Activated naive CD4-positive, alpha-beta T cell treated with anti-CD3 and anti-CD28 coated beads for 36 hours (primary cell): ENCODE measurements around the gene OXA1L. TPM values are rescaled to one million over a fixed set of nuclear protein-coding genes. Genes with fewer than 3 reads are reported as not detected.
A peak's percentile ranks its signal among the peaks of the same experiment; 100 is the strongest.
"Not testable (repeated sequence)": the region's sequence is repeated elsewhere in the genome, so short reads cannot be mapped to it uniquely, and the experiment has no call there.

Source experiments
- CTCF ChIA-PET: fragments of 350-600 bp; sonication (Branson Sonifier 250); formaldehyde crosslinking; loops from one replicate; lab custom pipeline; 2021; ENCODE audit warnings: antibody characterized with exemption; lab: Charles Lee
- DNase-seq: peaks from one replicate; pipeline ENCODE4 v3.0.0-alpha.2; 2020
- H3K27ac Mint-ChIP-seq: one replicate; pipeline ENCODE4 v1.8.0; 2021; ENCODE audit warnings: mild to moderate bottlenecking, mixed read lengths
- H3K27me3 Mint-ChIP-seq: one replicate; pipeline ENCODE4 v1.8.0; 2021; ENCODE audit warnings: low read depth, mixed read lengths
- H3K36me3 Mint-ChIP-seq: one replicate; pipeline ENCODE4 v1.8.0; 2021; ENCODE audit warnings: low read depth, mixed read lengths
- H3K4me1 Mint-ChIP-seq: one replicate; pipeline ENCODE4 v1.8.0; 2021; ENCODE audit warnings: low read depth, mixed read lengths
- H3K4me3 Mint-ChIP-seq: one replicate; pipeline ENCODE4 v1.8.0; 2021; ENCODE audit warnings: mild to moderate bottlenecking, moderate library complexity, mixed read lengths
- H3K9me3 Mint-ChIP-seq: one replicate; pipeline ENCODE4 v1.8.0; 2021; ENCODE audit warnings: mixed read lengths
- intact Hi-C: fragments of 100-400 bp; cut with micrococcal nuclease; formaldehyde crosslinking; loops from one replicate; pipeline ENCODE4 v1.15.1; 2023
- total RNA-seq, 2 experiments: library from RNA; stranded (reverse); gene quantifications; one replicate each; pipeline ENCODE4 v1.2.3, GENCODE V29; 2021

OXA1L gene
- total RNA-seq, 2 experiments from 2014 or later, result 149 to 152 TPM

DNA sequence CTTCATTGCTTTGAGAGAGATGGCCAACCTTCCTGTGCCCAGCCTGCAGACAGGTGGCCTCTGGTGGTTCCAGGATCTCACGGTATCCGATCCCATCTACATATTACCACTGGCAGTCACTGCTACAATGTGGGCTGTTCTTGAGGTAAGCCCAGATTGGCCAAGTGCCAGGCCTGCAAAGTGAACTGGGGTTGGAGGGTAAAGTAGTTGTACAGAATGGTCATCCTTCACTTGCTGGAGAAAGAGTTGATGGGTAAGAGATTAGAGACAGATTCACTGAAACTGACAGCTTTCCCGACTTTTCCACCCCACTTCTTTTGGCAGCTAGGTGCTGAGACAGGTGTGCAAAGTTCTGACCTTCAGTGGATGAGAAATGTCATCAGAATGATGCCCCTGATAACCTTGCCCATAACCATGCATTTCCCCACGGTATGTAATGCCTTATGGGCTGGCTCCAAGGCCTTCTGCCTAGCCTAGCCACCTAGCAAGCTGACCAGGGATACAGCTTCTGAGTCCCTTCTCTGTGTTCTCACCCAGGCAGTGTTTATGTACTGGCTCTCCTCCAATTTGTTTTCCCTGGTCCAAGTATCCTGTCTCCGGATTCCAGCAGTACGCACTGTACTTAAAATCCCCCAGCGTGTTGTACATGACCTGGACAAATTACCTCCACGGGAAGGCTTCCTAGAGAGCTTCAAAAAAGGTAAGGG lies 4.1 kb downstream of the OXA1L start:
- CTCF ChIA-PET, result interaction anchor here (0.5 kb wide), 1 partner anchor 852 kb away, joined by 3 read pairs; no protein-coding TSS in a partner anchor
- peaks cover 25% of the 10 kb centered on the region for H3K4me1 Mint-ChIP-seq
- H3K36me3 Mint-ChIP-seq, result peaks cover 62% of the 10 kb centered on the region

DNA sequence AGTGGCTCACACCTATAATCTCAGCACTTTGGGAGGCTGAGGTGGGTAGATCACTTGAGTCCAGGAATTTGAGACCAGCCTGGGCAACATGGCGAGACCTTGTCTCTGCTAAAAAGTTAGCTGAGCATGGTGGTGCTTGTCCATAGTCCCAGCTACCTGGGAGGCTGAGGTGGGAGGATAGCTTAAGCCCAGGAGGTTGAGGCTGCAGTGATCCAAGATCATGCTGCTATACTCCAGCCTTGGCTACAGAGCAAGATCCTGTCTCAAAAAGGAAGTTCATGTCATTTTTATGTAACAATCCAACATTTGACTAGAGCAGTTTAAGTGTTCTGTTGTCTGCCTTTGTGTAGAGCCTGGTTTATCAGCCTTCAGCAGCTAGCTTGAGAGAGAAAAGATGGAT lies 6.2 kb downstream of the OXA1L start:
- H3K36me3 Mint-ChIP-seq, result peaks cover 54% of the 10 kb centered on the region
- H3K27me3 Mint-ChIP-seq, result no peaks in the 10 kb centered on the region
- DNase-seq, result no peak
- CTCF ChIA-PET, result interaction anchor here (1.3 kb wide), 1 partner anchor 296 kb away, joined by 5 read pairs; no protein-coding TSS in a partner anchor
- no peak overlapping the region for H3K4me3 Mint-ChIP-seq
- no peaks in the 10 kb centered on the region for H3K9me3 Mint-ChIP-seq
- intact Hi-C loops, result no loop called here
- H3K27ac Mint-ChIP-seq, result no peak overlapping the region
- H3K4me1 Mint-ChIP-seq, result peaks cover 14% of the 10 kb centered on the region

More for the DNA sequence above, 4.1 kb downstream of the OXA1L start:
- H3K4me3 Mint-ChIP-seq, result no peak overlapping the region
- no peak overlapping the region for H3K27ac Mint-ChIP-seq
- intact Hi-C loops, result no loop called here
- DNase-seq, result no peak
- no peaks in the 10 kb centered on the region for H3K9me3 Mint-ChIP-seq
- no peaks in the 10 kb centered on the region for H3K27me3 Mint-ChIP-seq

DNA sequence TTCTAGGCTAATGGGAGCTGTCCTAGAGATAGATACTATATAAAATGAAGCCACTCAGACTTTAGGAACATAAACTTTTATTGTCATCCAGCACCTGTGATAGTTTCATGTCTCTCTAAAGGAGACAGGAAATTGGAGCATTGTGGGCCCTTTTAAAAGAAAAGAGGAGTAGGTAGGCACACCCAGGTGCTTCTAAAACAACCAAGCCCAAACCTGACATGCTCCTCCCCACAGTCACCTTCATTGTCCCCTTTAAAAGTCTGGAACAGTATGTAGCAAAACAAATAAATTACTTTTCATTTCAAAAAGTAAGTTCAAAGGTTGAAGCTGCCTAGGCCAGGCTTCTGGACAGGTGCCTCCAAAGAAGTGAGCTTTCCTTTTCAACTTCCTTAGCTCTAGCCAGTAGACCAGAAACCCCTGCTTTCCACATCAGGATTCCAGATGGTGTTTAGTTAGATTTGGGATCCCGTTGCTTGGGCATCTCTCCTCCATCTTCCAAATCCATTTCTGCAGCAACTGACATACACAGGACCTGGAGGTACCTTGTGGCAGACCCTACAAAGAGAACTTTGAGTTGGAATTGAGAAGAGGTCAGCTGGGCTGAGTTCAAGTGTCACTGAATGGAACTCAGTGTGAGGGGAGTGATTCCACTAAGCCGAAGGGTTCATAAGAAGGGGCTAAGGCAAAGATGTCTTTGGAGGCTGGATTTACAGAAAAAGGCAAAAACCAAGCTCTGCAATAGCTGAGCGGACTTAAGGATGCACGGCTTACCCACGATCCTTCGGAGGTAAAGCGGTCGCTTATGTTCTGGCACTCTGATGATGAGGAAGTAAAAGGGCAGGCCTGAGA lies 6.9 kb downstream of the OXA1L start:
- Mint-ChIP-seq H3K27ac (peak overlapping the region; percentile 18), H3K36me3 (peaks cover 49% of the 10 kb centered on the region), H3K4me3 (no peak overlapping the region), H3K4me1 (peaks cover 8% of the 10 kb centered on the region), H3K9me3 (no peaks in the 10 kb centered on the region), H3K27me3 (no peaks in the 10 kb centered on the region)
- intact Hi-C loops, result no loop called here
- CTCF ChIA-PET, result interaction anchor here (0.7 to 1.4 kb wide), 5 partner anchors 10 to 295 kb away, joined by 3 to 5 read pairs (median 3); no protein-coding TSS in a partner anchor
- DNase-seq, result no peak

DNA sequence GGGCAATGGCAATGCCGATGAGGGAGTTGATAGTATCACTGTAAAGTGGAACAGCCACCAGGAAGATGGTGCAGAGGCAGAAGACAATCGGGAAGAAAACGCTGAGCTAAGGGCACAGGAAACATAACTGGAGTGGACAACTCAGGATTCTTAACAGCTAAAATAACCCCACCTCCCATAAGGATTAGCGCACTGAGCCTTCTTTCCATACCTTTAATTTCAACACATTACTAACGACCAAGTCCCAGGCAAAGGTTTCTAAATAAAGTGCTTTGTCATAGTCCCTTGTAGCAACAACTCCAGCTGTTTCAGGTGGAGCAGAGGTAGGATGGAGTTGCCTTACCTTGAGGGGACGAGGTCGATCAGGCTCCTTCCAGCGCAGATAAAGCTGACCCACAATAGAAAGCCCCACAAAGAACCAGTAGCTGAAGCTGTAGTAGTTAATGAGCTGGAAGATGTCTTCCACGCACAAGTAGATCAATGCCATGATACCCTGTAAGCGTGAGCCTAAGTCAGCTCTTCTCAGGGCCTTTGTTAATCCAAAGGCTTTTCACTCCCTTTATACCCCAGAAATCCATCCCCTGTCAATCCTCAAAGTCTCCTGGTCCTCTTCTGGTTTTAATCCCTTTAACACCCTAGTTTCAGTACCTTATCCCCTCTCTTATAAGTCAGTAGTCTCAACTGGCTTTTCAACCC lies 7.7 kb downstream of the OXA1L start:
- no peaks in the 10 kb centered on the region for H3K9me3 Mint-ChIP-seq
- H3K27ac Mint-ChIP-seq, result peak overlapping the region; percentile 18
- peaks cover 3% of the 10 kb centered on the region for H3K4me1 Mint-ChIP-seq
- no peak overlapping the region for H3K4me3 Mint-ChIP-seq
- peaks cover 44% of the 10 kb centered on the region for H3K36me3 Mint-ChIP-seq
- CTCF ChIA-PET, result interaction anchor here (0.7 to 1.4 kb wide), 5 partner anchors 9 to 204 kb away, joined by 3 to 4 read pairs (median 3); no protein-coding TSS in a partner anchor
- intact Hi-C loops, result no loop called here
- DNase-seq, result no peak
- H3K27me3 Mint-ChIP-seq, result no peaks in the 10 kb centered on the region

DNA sequence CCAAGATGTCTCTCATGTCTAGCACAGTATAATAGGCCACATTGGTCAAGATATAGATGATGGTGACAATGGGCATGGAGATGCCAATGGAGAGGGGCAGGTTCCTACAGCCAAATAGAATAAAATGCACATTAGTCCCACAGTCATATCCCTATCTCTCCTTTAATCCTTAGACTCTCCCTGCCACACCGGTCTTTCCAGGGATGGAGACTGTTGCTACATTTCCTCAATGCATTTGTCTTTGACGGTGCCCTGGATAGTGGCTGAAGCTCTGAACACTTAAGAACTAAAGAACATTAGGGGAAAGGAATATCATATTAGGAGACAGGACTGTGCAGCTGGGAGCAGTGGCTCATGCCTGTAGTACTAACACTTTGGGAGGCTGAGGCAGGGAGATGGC lies 9.7 kb downstream of the OXA1L start:
- CTCF ChIA-PET, result no interaction called here
- Mint-ChIP-seq H3K4me1 (no peaks in the 10 kb centered on the region), H3K27ac (no peak overlapping the region), H3K4me3 (no peak overlapping the region), H3K27me3 (no peaks in the 10 kb centered on the region), H3K9me3 (no peaks in the 10 kb centered on the region), H3K36me3 (peaks cover 24% of the 10 kb centered on the region)
- intact Hi-C loops, result no loop called here
- DNase-seq, result no peak

DNA sequence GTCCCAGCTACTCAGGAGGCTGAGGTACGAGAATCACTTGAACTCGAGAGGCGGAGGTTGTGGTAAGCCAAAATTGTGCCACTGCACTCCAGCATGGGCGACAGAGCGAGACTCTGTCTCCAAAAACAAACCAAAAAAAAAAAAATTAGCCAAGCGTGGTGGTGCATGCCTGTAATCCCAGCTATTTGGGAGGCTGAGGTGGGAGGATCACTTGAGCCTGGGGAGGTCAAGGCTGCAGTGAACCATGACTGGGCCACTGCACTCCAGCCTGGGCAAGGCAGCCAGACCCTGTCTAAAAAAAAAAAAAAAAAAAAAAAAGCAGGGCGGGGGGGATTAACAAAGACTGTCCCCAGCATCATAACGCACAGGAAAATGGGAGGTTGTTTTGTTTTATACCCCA lies 10.4 kb downstream of the OXA1L start:
- H3K27me3 Mint-ChIP-seq, DNase-seq, H3K4me3 Mint-ChIP-seq, intact Hi-C loops, H3K27ac Mint-ChIP-seq, H3K9me3 Mint-ChIP-seq, H3K4me1 Mint-ChIP-seq: not testable (repeated sequence)
- H3K36me3 Mint-ChIP-seq, result peaks cover 17% of the 10 kb centered on the region
- CTCF ChIA-PET, result interaction anchor here (0.7 kb wide), 1 partner anchor 1142 kb away, joined by 3 read pairs; no protein-coding TSS in a partner anchor

DNA sequence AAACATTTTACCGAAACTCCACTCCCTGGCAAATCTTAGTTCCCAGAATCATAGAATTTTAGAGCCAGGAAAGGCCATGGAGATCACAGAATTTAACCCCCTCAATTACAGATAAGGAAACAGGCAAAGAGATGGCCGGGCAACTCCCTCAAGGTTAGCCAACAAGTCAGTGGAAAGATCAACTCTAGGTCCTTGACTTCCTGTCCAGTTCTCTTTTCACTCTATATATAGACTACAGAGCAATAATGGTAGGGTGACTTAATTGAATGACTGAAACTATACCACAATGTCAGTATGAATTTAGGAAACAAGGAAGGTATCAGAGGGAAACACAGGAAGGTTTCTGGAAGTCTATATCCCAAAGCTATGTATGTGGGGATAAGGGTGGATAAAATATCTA lies 11.6 kb downstream of the OXA1L start:
- no peak overlapping the region for H3K27ac Mint-ChIP-seq
- peaks cover 10% of the 10 kb centered on the region for H3K36me3 Mint-ChIP-seq
- H3K4me3 Mint-ChIP-seq, result no peak overlapping the region
- H3K27me3 Mint-ChIP-seq, result no peaks in the 10 kb centered on the region
- CTCF ChIA-PET, result interaction anchor here (0.7 kb wide), 1 partner anchor 377 kb away, joined by 3 read pairs; no protein-coding TSS in a partner anchor
- no peak for DNase-seq
- intact Hi-C loops, result no loop called here
- no peaks in the 10 kb centered on the region for H3K4me1 Mint-ChIP-seq
- H3K9me3 Mint-ChIP-seq, result no peaks in the 10 kb centered on the region

DNA sequence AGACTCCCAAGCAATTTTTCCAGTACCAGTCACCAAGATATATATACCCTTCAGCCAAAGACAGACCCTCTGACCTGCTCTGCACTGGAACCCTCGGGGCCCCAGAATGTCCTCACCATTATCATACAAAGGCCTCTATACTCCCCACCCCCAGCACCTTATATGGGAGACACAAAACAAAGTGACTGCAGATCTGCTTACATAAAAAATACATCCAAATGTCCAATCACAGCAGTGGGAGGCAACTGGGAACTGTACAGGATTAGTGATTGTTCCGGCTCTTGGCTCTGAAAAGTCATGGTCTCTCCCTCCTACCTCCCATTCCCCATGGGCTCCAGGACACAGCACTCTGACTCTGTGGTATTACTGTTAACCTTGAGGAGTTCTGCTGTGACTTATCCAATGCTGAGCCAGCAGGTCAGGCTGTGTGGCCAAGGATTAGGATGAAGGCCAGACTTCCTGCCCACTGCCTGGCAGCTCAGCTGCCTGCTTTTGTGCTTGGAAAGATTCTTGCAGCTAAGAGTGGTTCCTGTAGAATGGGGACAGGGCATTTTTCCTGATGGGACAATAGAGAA lies 13.7 kb downstream of the OXA1L start:
- intact Hi-C loops, result no loop called here
- Mint-ChIP-seq H3K27ac (no peak overlapping the region), H3K9me3 (no peaks in the 10 kb centered on the region), H3K36me3 (no peaks in the 10 kb centered on the region), H3K27me3 (no peaks in the 10 kb centered on the region), H3K4me3 (no peak overlapping the region), H3K4me1 (no peaks in the 10 kb centered on the region)
- CTCF ChIA-PET, result no interaction called here
- no peak for DNase-seq

DNA sequence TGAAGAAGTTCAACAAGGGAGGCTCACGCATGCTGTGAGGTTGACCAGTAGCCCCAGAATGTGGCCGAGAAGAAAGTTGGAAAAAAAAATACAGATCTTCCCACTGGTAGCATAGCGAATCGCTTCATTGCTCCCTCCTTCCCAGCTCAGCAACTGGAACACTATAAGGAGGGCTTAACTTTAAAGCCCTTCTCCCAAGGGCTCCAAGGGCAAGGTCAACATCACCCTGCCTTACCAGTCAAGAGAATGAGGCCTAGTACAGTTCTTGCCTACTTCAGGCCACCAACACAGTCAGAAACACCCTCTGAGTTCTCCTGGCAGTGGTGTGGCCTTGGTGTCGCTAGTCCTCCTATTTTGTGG lies 14.4 kb downstream of the OXA1L start:
- Mint-ChIP-seq H3K4me3 (no peak overlapping the region), H3K27me3 (no peaks in the 10 kb centered on the region), H3K9me3 (no peaks in the 10 kb centered on the region), H3K36me3 (no peaks in the 10 kb centered on the region), H3K27ac (no peak overlapping the region), H3K4me1 (no peaks in the 10 kb centered on the region)
- no peak for DNase-seq
- CTCF ChIA-PET, result no interaction called here
- intact Hi-C loops, result no loop called here

DNA sequence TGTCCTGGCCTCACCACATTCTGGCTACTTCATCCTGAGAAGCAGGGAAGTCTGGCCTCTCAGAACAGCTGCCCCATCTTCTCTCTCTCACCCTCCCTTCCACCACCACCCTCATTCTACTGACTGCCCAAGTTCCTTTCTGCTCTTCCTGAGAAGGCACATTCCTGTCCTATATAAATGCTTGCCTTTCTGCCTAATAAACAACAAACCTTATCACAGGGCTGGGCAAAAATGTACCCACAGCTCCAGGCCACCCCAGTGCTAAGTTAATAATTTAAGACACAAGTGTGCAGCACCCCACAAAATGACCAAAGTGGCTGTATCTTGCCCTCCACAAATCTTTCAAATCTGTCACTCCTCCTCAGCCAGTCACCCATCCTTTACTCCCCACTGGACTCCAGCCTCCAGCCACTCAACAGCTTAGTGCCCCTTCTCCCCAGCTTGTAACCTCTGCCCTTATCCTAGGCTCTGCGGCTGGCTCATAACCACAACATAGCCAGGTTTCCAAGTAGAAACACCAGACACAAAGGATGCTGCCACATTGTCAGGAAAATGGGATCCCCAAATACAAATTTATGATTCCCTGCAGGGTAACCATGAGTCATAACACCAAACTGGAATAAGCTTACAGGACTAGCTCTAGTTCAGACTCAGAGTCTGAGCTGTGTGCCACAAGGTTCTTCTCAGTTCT lies 15.0 kb downstream of the OXA1L start:
- H3K27me3 Mint-ChIP-seq, result no peaks in the 10 kb centered on the region
- H3K9me3 Mint-ChIP-seq, result no peaks in the 10 kb centered on the region
- no peaks in the 10 kb centered on the region for H3K4me1 Mint-ChIP-seq
- CTCF ChIA-PET, result no interaction called here
- H3K36me3 Mint-ChIP-seq, result no peaks in the 10 kb centered on the region
- no peak overlapping the region for H3K4me3 Mint-ChIP-seq
- intact Hi-C loops, result no loop called here
- H3K27ac Mint-ChIP-seq, result no peak overlapping the region
- no peak for DNase-seq

DNA sequence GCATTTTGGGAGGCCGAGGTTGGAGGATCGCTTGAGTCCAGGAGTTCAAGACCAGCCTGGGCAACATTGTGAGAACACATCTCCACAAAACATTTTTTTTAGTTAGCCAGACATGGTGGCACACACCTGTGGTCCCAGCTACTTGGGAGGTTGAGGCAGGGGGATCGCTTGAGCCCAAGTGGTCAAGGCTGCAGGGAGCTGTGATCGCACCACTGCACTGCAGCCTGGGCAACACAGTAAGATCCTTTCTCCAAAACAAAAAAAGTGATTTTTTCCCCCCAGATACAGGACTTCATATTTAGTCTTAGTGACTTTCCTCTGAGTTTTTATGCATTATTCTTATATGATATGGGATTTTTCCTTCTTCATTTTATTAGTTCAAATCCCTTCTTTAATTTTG lies 20.2 kb downstream of the OXA1L start:
- intact Hi-C loops, result no loop called here
- Mint-ChIP-seq H3K9me3 (no peaks in the 10 kb centered on the region), H3K36me3 (no peaks in the 10 kb centered on the region), H3K27me3 (no peaks in the 10 kb centered on the region), H3K4me1 (peaks cover 16% of the 10 kb centered on the region), H3K27ac (no peak overlapping the region), H3K4me3 (no peak overlapping the region)
- DNase-seq, result no peak
- CTCF ChIA-PET, result no interaction called here
